Measurements from ENCODE around the gene KLF4. TPM values are rescaled to one million over a fixed set of nuclear protein-coding genes. Genes with fewer than 3 reads are reported as not detected.

KLF4 gene
- total and polyA plus RNA-seq, 2 experiments from 2014 or later, result 35.0 to 66.8 TPM

DNA sequence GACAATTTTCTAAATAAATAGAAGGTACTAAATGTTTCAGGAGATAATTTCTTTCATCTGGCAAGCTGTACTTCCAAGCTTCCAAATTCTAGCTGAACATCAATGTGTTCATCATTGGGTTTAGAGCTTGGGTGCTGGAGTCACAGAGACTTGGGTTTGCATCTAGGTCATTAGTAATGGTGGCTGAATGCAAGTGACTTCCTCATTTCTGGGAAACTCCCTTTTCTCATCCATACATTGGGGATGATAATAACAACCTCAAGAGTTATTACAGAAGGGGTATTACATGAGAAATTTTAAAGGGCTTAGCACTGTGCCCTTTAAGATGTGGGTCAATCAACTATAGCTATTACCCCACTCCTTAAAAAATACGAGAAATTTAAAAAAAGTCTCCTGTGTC, 41.1 kb upstream of the KLF4 start:
- H3K27ac ChIP-seq, result no peak overlapping the region
- H3K4me2 ChIP-seq, result no peak overlapping the region
- no peak for TF ChIP-seq EZH2phosphoT487 (IDR thresholded peaks at IDR 0.05; ENCODE audit: low read depth, severe bottlenecking, unreplicated experiment)
- no peak for TF ChIP-seq EZH2 (IDR thresholded peaks at IDR 0.05; ENCODE audit: borderline replicate concordance)
- TF ChIP-seq, protein P1, sequence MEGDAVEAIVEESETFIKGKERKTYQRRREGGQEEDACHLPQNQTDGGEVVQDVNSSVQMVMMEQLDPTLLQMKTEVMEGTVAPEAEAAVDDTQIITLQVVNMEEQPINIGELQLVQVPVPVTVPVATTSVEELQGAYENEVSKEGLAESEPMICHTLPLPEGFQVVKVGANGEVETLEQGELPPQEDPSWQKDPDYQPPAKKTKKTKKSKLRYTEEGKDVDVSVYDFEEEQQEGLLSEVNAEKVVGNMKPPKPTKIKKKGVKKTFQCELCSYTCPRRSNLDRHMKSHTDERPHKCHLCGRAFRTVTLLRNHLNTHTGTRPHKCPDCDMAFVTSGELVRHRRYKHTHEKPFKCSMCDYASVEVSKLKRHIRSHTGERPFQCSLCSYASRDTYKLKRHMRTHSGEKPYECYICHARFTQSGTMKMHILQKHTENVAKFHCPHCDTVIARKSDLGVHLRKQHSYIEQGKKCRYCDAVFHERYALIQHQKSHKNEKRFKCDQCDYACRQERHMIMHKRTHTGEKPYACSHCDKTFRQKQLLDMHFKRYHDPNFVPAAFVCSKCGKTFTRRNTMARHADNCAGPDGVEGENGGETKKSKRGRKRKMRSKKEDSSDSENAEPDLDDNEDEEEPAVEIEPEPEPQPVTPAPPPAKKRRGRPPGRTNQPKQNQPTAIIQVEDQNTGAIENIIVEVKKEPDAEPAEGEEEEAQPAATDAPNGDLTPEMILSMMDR (IDR thresholded peaks at IDR 0.05; ENCODE audit: poor library complexity), result no peak
- H3K4me1 ChIP-seq (ENCODE audit: insufficient read depth), result no peaks in the 10 kb centered on the region
- no peak overlapping the region for H3K4me3 ChIP-seq
- no peaks in the 10 kb centered on the region for H3K27me3 ChIP-seq
- no peak overlapping the region for H2AFZ ChIP-seq
- no peaks in the 10 kb centered on the region for H4K20me1 ChIP-seq (ENCODE audit: insufficient read depth, poor library complexity, severe bottlenecking)
- no peaks in the 10 kb centered on the region for H3K9me3 ChIP-seq (ENCODE audit: low read depth)
- no peaks in the 10 kb centered on the region for H3K79me2 ChIP-seq
- no peaks in the 10 kb centered on the region for H3K36me3 ChIP-seq (replicated peaks; ENCODE audit: insufficient read depth, low read depth)
- DNase-seq (ENCODE audit: low spot score), result no peak
- H3K9me2 ChIP-seq (replicated peaks; ENCODE audit: insufficient read depth), result no peaks in the 10 kb centered on the region
- WGBS (ENCODE audit: low lambda C conversion rate, missing lambda C conversion rate), result 94% methylated on average over 1 of the region's 1 CpG

DNA sequence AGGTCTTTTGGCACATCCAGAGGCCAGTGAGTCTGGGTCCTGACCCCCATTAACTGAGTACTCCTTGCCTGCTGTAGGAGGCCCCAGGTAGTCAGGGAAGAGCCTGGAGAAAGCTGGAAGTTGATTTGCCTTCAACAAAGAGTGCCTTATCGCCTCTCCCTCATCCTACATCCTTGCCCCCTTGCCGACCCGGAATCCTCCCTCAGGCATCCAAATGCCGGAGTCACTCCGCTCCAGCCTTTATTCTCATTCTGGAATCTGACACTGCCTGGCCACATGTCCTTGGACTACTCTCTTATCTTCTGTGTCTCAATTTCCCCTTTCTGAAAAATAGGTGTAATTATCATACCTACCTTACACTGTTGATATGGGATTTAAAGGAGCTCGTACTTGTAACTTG, 39.1 kb upstream of the KLF4 start:
- Histone ChIP-seq H4K20me1 (ENCODE audit: insufficient read depth, poor library complexity, severe bottlenecking) (no peaks in the 10 kb centered on the region), H2AFZ (no peak overlapping the region), H3K9me2 (replicated peaks; ENCODE audit: insufficient read depth) (no peaks in the 10 kb centered on the region), H3K27me3 (no peaks in the 10 kb centered on the region), H3K27ac (no peak overlapping the region), H3K4me3 (no peak overlapping the region), H3K4me1 (ENCODE audit: insufficient read depth) (no peaks in the 10 kb centered on the region), H3K9me3 (ENCODE audit: low read depth) (no peaks in the 10 kb centered on the region), H3K36me3 (replicated peaks; ENCODE audit: insufficient read depth, low read depth) (no peaks in the 10 kb centered on the region), H3K79me2 (no peaks in the 10 kb centered on the region), H3K4me2 (no peak overlapping the region)
- no peak for DNase-seq (ENCODE audit: low spot score)
- TF ChIP-seq EZH2phosphoT487 (IDR thresholded peaks at IDR 0.05; ENCODE audit: low read depth, severe bottlenecking, unreplicated experiment), result no peak
- TF ChIP-seq, protein P1 (IDR thresholded peaks at IDR 0.05; ENCODE audit: poor library complexity), result no peak
- no peak for TF ChIP-seq EZH2 (IDR thresholded peaks at IDR 0.05; ENCODE audit: borderline replicate concordance)
- 85% methylated on average over 6 of the region's 6 CpGs for WGBS (ENCODE audit: low lambda C conversion rate, missing lambda C conversion rate)

DNA sequence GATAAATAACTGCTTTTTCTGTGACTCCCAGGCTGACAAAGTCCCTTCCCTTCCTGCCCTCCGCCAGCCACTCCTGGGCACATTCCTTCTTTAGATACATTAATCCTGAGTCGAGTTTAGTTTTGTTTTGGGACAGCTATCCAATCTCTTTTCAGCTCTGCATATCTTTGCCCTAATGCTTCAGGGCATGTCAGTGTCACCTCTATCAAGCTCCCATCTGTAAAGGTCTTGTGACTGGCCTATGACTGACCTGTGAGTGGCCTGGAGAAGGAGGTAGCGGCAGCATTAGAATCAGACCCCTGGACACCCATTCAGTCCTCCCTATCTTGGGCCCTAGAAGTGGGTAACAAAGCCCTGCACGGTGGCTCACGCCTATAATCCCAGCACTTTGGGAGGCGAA, 34.0 kb upstream of the KLF4 start:
- no peaks in the 10 kb centered on the region for H3K9me2 ChIP-seq (replicated peaks; ENCODE audit: insufficient read depth)
- no peak overlapping the region for H3K27ac ChIP-seq
- no peaks in the 10 kb centered on the region for H3K27me3 ChIP-seq
- no peaks in the 10 kb centered on the region for H3K36me3 ChIP-seq (replicated peaks; ENCODE audit: insufficient read depth, low read depth)
- H4K20me1 ChIP-seq (ENCODE audit: insufficient read depth, poor library complexity, severe bottlenecking), result no peaks in the 10 kb centered on the region
- no peaks in the 10 kb centered on the region for H3K9me3 ChIP-seq (ENCODE audit: low read depth)
- H3K4me2 ChIP-seq, result no peak overlapping the region
- H2AFZ ChIP-seq, result no peak overlapping the region
- H3K4me1 ChIP-seq (ENCODE audit: insufficient read depth), result no peaks in the 10 kb centered on the region
- no peak for TF ChIP-seq EZH2phosphoT487 (IDR thresholded peaks at IDR 0.05; ENCODE audit: low read depth, severe bottlenecking, unreplicated experiment)
- no peak for TF ChIP-seq EZH2 (IDR thresholded peaks at IDR 0.05; ENCODE audit: borderline replicate concordance)
- TF ChIP-seq, protein P1 (IDR thresholded peaks at IDR 0.05; ENCODE audit: poor library complexity), result no peak
- WGBS (ENCODE audit: low lambda C conversion rate, missing lambda C conversion rate), result 86% methylated on average over 6 of the region's 6 CpGs
- no peak for DNase-seq (ENCODE audit: low spot score)
- no peak overlapping the region for H3K4me3 ChIP-seq
- no peaks in the 10 kb centered on the region for H3K79me2 ChIP-seq

DNA sequence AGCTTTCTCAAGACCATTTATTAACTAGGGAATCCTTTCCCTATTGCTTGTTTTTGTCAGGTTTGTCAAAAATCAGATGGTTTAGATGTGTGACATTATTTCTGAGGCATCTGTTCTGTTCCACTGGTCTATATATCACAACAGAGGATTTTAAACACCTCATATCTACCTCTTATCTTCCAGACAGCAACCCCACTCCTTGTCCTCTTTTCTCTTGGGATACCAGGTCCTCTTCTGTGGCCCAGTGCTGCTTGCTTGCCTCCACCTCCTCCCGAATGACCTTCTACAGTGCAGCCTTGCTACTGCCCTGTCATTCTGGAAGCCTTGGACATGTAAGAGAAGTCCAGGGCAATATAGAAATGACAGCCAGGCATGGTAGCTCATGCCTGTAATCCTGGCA, 30.6 kb upstream of the KLF4 start:
- no peaks in the 10 kb centered on the region for H3K79me2 ChIP-seq
- H2AFZ ChIP-seq, result no peak overlapping the region
- H3K9me2 ChIP-seq (replicated peaks; ENCODE audit: insufficient read depth), result no peaks in the 10 kb centered on the region
- no peaks in the 10 kb centered on the region for H3K36me3 ChIP-seq (replicated peaks; ENCODE audit: insufficient read depth, low read depth)
- no peaks in the 10 kb centered on the region for H3K27me3 ChIP-seq
- no peak overlapping the region for H3K27ac ChIP-seq
- 93% methylated on average over 1 of the region's 1 CpG for whole genome bisulfite sequencing (ENCODE audit: low lambda C conversion rate, missing lambda C conversion rate)
- TF ChIP-seq, protein P1 (IDR thresholded peaks at IDR 0.05; ENCODE audit: poor library complexity), result no peak
- no peak for TF ChIP-seq EZH2phosphoT487 (IDR thresholded peaks at IDR 0.05; ENCODE audit: low read depth, severe bottlenecking, unreplicated experiment)
- TF ChIP-seq EZH2 (IDR thresholded peaks at IDR 0.05; ENCODE audit: borderline replicate concordance), result no peak
- no peak overlapping the region for H3K4me2 ChIP-seq
- no peak overlapping the region for H3K4me3 ChIP-seq
- H4K20me1 ChIP-seq (ENCODE audit: insufficient read depth, poor library complexity, severe bottlenecking), result no peaks in the 10 kb centered on the region
- no peaks in the 10 kb centered on the region for H3K4me1 ChIP-seq (ENCODE audit: insufficient read depth)
- no peak for DNase-seq (ENCODE audit: low spot score)
- no peaks in the 10 kb centered on the region for H3K9me3 ChIP-seq (ENCODE audit: low read depth)

All from hepatocyte (in vitro differentiated cells).